HEK293T (cell line): ENCODE results near the gene TLE3.

ENCODE experiments used
- CTCF ChIA-PET: fragments of 350-600 bp; formaldehyde crosslinking; extraction: SDS; loops from one replicate; lab custom pipeline; 2021; ENCODE audit warnings: antibody characterized with exemption, inconsistent platforms; lab: Yijun Ruan, JAX
- POLR2A ChIA-PET: fragments of 350-600 bp; formaldehyde crosslinking; extraction: SDS; loops from one replicate; lab custom pipeline; 2020; ENCODE audit warnings: antibody characterized with exemption, inconsistent platforms; lab: Yijun Ruan, JAX
- DNase-seq: peaks from one replicate; pipeline ENCODE4 v3.0.0; 2012; ENCODE audit warnings: mixed read lengths; ENCODE audit errors: extremely low spot score
- ARNT ChIP-seq: fragments of 450-650 bp; IDR thresholded peaks from 2 replicates; pipeline ENCODE4 v1.6.1; 2017; ENCODE audit warnings: mild to moderate bottlenecking
- BHLHE40 ChIP-seq: fragments of 450-650 bp; IDR thresholded peaks from 2 replicates; pipeline ENCODE4 v1.6.1; 2016; ENCODE audit warnings: mild to moderate bottlenecking, moderate library complexity, borderline replicate concordance
- CTBP1 ChIP-seq: fragments of 450-650 bp; IDR thresholded peaks from 2 replicates; pipeline ENCODE4 v1.6.1; 2016; ENCODE audit warnings: borderline replicate concordance
- ELF4 ChIP-seq: fragments of 450-650 bp; IDR thresholded peaks from 2 replicates; pipeline ENCODE4 v1.6.1; 2017; ENCODE audit warnings: antibody characterized with exemption
- FOXA1 ChIP-seq: fragments of 450-650 bp; IDR thresholded peaks from 2 replicates; pipeline ENCODE4 v1.6.1; 2016; ENCODE audit warnings: mild to moderate bottlenecking
- FOXK2 ChIP-seq: fragments of 450-650 bp; IDR thresholded peaks from 2 replicates; pipeline ENCODE4 v1.6.1; 2016; ENCODE audit warnings: mild to moderate bottlenecking
- FOXM1 ChIP-seq: fragments of 450-650 bp; IDR thresholded peaks from 2 replicates; pipeline ENCODE4 v1.6.1; 2017; ENCODE audit warnings: mild to moderate bottlenecking, borderline replicate concordance
- HDGF ChIP-seq: fragments of 450-650 bp; IDR thresholded peaks from 2 replicates; pipeline ENCODE4 v1.6.1; 2017; ENCODE audit warnings: antibody characterized with exemption, borderline replicate concordance
- L3MBTL2 ChIP-seq: fragments of 450-650 bp; conservative IDR thresholded peaks from 2 replicates; pipeline ENCODE4 v1.6.1; 2016; ENCODE audit warnings: mild to moderate bottlenecking
- LEF1 ChIP-seq: fragments of 450-650 bp; IDR thresholded peaks from 2 replicates; pipeline ENCODE4 v1.6.1; 2017; ENCODE audit warnings: mild to moderate bottlenecking, borderline replicate concordance
- NFRKB ChIP-seq: fragments of 450-650 bp; IDR thresholded peaks from 2 replicates; pipeline ENCODE4 v1.6.1; 2016; ENCODE audit warnings: mild to moderate bottlenecking, moderate library complexity
- SP1 ChIP-seq: fragments of 450-650 bp; IDR thresholded peaks from 2 replicates; pipeline ENCODE4 v1.6.1; 2017
- SUZ12 ChIP-seq: fragments of 450-650 bp; IDR thresholded peaks from 2 replicates; pipeline ENCODE4 v1.6.1; 2016; ENCODE audit warnings: mild to moderate bottlenecking
- TARDBP ChIP-seq: fragments of 450-650 bp; IDR thresholded peaks from 2 replicates; pipeline ENCODE4 v1.6.1; 2016
- ZNF384 ChIP-seq: fragments of 450-650 bp; IDR thresholded peaks from 2 replicates; pipeline ENCODE4 v1.6.1; 2016
- TF ChIP-seq, protein P1 (sequence below): fragments of 450-650 bp; IDR thresholded peaks from 2 replicates; pipeline ENCODE4 v1.6.1; 2016

Gene TLE3

DNA sequence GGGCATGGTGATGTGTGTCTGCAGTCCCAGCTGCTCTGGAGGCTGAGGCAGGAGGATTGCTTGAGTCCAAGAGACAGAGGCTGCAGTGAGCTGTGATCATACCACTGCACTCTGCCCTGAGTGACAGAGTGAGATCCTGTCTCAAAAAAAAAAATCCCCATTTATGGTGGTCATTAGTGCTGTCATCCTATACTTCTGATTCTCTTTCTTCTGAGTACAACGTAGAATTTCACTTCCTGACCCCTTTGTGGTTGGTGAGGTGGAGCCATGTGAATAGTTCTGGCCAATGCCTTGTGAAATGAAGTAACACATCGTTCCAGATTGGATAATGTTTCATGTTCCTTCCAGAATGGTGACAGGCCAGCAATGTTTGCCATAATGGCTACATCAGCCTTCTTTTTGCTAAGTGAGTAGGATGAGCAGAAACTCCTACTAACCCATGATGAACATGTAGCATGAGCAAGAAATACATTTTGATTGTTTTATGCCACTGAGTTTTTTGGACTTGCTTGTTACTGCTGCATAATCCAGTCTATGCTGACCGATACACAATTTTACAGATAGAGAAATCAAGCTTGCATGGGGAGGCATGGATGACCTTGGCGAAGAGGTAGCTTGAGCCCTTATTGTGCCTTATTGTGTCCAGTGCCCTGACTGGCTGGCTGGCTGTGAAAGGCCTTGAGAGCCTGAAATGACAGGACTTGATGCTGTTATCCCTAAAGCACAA, 30.9 kb upstream of the TLE3 start:
- POLR2A ChIA-PET: no interaction called here
- CTCF ChIA-PET: interaction anchor here (1.2 kb wide), 1 partner anchor 29 kb away, joined by 3 read pairs; no protein-coding TSS in a partner anchor
- no peak for TF ChIP-seq ZNF384
- TF ChIP-seq TARDBP: no peak
- TF ChIP-seq FOXM1: no peak
- no peak for TF ChIP-seq L3MBTL2
- TF ChIP-seq FOXK2: no peak
- TF ChIP-seq, protein P1, sequence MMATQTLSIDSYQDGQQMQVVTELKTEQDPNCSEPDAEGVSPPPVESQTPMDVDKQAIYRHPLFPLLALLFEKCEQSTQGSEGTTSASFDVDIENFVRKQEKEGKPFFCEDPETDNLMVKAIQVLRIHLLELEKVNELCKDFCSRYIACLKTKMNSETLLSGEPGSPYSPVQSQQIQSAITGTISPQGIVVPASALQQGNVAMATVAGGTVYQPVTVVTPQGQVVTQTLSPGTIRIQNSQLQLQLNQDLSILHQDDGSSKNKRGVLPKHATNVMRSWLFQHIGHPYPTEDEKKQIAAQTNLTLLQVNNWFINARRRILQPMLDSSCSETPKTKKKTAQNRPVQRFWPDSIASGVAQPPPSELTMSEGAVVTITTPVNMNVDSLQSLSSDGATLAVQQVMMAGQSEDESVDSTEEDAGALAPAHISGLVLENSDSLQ: no peak
- no peak for TF ChIP-seq ELF4
- TF ChIP-seq CTBP1: no peak
- no peak for TF ChIP-seq BHLHE40
- TF ChIP-seq ARNT: no peak
- no peak for TF ChIP-seq SUZ12
- TF ChIP-seq FOXA1: no peak
- TF ChIP-seq NFRKB: no peak
- TF ChIP-seq HDGF: no peak
- TF ChIP-seq SP1: no peak
- TF ChIP-seq LEF1: no peak
- DNase-seq: no peak

DNA sequence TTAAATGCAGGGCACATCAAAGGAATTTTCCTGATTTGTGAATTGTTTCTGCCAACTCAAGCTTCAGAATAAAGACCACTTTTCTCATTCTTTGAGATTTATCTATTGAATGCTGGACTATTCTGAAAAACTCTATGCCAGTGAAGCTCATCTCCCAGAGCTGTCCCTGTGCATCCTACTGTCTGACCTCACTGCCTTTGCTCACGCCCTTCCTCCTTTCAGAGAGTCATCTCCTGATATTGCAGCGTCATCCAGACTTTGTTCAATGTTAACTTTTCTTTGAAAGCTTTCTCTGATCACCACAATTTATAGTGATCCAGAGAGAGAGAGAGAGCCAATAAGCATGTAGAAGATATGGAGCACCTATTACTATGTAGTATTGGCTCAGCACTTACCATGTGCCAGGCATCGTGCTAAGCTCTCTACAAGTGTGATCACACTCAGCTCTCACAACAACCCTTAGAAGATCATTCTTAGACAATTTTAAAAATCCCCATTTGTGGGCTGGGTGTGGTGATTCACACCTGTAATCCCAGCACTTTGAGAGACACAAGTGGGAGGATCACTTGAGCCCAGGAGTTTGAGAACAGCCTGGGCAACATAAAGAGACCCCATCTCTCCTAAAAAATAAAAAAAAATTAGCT, 30.2 kb upstream of the TLE3 start:
- POLR2A ChIA-PET: interaction anchor here (0.7 kb wide), 1 partner anchor 27 kb away, joined by 3 read pairs; no protein-coding TSS in a partner anchor
- CTCF ChIA-PET: interaction anchor here (1.2 kb wide), 1 partner anchor 29 kb away, joined by 3 read pairs; no protein-coding TSS in a partner anchor
- no peak for DNase-seq
- TF ChIP-seq FOXA1 (no peak), ZNF384 (no peak), NFRKB (no peak)

DNA sequence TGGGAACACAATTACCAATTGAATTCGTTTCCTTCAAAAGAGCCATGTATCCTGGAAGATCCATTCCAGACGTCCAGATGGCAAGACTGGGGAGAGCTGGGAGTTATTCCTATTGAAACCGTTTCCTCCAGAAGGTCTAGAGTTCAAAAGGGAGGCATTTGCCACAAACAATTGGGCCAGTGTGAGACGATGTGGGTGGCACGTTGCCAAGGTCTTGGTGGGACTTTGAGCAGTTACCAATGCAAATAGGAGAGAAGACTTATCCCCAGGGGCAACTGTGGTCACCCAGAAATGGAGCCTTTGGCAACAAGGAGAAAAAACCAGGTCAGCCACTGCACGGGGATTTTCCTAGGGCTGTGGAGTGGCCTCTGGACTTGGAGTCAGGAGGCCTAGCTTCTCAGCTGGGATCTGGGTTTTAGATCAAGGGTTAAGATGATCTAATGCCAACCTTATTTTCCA, 29.6 kb upstream of the TLE3 start:
- DNase-seq: no peak
- ChIA-PET CTCF (no interaction called here), POLR2A (interaction anchor here (0.7 kb wide), 1 partner anchor 26 kb away, joined by 3 read pairs; no protein-coding TSS in a partner anchor)
- TF ChIP-seq SP1: no peak
- TF ChIP-seq HDGF: no peak
- no peak for TF ChIP-seq L3MBTL2
- TF ChIP-seq CTBP1: no peak
- no peak for TF ChIP-seq LEF1

DNA sequence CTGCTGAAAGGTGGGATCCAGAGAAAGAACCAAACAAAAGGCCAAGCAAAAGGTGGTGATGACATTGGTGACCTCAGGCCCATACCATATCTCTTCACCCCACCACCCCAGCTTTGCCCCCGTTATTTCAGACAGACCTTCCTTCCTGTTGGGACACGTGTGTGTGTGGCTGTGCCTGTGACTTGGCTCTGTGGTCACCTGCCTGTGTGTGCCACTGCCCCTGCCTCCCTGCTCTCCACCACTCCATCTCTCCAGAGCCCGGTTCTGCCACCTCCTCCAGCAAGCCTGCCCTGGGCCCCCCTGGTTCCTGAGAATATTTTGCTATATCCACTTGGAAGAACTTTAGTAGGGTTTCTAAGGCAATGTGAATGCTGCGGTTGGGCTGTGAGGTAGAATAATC, 28.6 kb upstream of the TLE3 start:
- no peak for DNase-seq
- no peak for TF ChIP-seq BHLHE40
- no peak for TF ChIP-seq FOXM1
- no peak for TF ChIP-seq TARDBP
- TF ChIP-seq, protein P1: no peak
- TF ChIP-seq FOXA1: no peak
- TF ChIP-seq ARNT: no peak
- TF ChIP-seq NFRKB: no peak
- no peak for TF ChIP-seq LEF1
- no peak for TF ChIP-seq ELF4
- no peak for TF ChIP-seq L3MBTL2
- ChIA-PET POLR2A (no interaction called here), CTCF (no interaction called here)

DNA sequence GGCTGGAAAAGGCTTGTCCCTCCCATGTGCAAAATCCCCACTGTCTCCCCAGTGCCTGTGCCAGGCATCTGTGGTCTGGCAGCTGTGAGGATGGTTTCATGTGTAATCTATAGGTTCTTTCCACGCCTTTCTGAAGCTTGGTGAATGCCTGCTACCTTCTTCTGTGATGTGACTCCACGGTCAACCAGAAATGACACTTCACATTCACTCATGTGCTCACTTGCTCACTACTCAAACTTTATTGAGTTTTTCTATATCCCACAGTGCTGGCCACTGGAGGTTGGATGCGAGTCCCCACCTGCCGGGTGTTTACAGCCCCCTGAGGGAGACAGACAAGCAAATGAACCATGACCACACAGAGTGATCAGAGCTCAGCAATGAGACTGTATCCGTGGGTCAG, 27.9 kb upstream of the TLE3 start:
- POLR2A ChIA-PET: no interaction called here
- TF ChIP-seq ELF4: no peak
- no peak for TF ChIP-seq ZNF384
- no peak for TF ChIP-seq FOXK2
- no peak for DNase-seq
- CTCF ChIA-PET: no interaction called here

DNA sequence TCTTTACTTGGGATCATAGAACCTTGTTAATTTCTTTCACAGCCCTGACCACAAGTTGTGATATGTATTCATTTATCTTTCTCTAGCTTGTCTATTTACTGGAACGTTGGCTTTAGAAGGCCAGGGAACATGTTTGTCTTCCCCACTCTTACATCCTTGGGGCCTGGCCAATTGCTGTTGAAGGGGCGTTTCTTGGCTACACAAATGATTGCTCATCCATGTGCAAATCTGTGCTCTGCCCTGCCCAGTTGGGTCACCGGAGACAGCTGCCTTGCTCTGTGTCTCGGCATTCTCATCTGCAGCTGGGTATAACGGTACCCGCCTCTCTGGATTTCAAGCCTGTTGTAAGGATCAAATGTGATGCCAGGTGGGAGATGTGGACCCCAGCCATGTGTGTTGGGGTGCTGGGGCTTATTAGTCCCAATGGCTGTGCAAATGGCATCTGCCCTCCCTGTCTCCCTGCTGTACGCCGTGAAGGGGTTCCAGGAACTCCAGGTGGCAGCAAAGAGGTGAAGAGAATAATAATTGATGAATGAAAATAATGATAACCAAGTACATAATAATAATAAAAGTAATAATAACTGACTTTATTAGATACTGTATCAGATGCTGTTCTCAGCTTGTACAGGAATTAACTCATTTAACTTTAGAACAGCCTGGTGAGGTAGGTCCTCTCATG, 24.0 kb upstream of the TLE3 start:
- POLR2A ChIA-PET: interaction anchor here (1.0 kb wide), 1 partner anchor 10 kb away, joined by 5 read pairs; no protein-coding TSS in a partner anchor
- TF ChIP-seq NFRKB: no peak
- no peak for TF ChIP-seq BHLHE40
- no peak for TF ChIP-seq FOXK2
- TF ChIP-seq TARDBP: no peak
- TF ChIP-seq ARNT: no peak
- no peak for TF ChIP-seq ELF4
- no peak for DNase-seq
- CTCF ChIA-PET: no interaction called here

DNA sequence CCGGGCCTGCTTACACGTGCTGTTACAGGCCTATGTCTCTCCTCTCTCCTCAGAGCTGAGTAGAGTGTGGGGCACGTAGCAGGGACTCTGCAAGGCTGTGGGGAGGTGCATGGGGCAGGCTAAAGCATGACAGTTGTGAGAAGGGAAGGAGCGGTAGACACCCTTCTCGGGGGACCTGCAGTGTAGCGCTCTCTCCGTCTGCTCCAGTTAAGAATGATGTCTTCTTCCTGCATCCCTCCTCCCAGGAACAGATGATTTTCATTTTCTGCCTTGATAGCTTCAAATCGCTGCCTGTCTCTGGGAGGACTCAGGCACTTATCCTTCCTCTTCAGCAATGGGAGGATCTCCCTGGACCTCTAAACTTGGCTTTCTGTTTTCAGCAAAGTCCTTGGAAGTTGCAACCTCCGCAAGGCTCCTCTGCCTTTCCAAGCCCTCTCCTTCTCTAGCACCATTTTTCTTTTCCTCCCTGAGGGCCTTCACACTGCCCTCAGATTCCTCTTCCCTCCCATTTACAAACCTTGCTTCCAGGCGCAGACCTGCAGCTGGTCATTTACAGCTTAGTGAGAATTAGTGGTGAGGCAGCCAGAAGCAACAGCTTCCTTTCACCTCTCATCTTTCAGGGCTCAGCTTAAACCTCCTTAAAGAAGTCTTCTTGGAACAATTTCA, 23.4 kb upstream of the TLE3 start:
- no peak for DNase-seq
- ChIA-PET POLR2A (interaction anchor here (1.0 kb wide), 1 partner anchor 11 kb away, joined by 5 read pairs; no protein-coding TSS in a partner anchor), CTCF (no interaction called here)
- TF ChIP-seq HDGF (no peak), ARNT (no peak), L3MBTL2 (no peak), TARDBP (no peak), SP1 (no peak)
